Measurements from ENCODE around the gene ZBTB39. TPM values are rescaled to one million over a fixed set of nuclear protein-coding genes. Genes with fewer than 3 reads are reported as not detected.

Gene ZBTB39
- polyA plus RNA-seq, 1 of the 3 experiments (the other 2 are of a cell fraction): 3.7 TPM

GRCh38 chr12:56993346-56993745 is 13.0 kb downstream of the ZBTB39 start:
- H3K4me3 ChIP-seq (ENCODE audit: low read depth in 2 of 2, low read length in 1 of 2): no peak overlapping the region
- ChIA-PET POLR2A (no interaction called here), CTCF (interaction anchor here (1.0 to 1.8 kb wide), 4 partner anchors 13 to 240 kb away, joined by 3 to 5 read pairs (median 4); partner anchors contain the start of gene ZBTB39)
- H3F3A ChIP-seq (replicated peaks; ENCODE audit: insufficient read depth): no peaks in the 10 kb centered on the region
- H3K9me2 ChIP-seq: no peaks in the 10 kb centered on the region
- H2AFZ ChIP-seq (ENCODE audit: low read depth): no peak overlapping the region
- no peak overlapping the region for H3K27ac ChIP-seq (ENCODE audit: low read depth in 2 of 2, low read length in 1 of 2)
- WGBS (ENCODE audit: low lambda C conversion rate): 84% methylated on average over 10 of the region's 10 CpGs
- H3K27me3 ChIP-seq (ENCODE audit: insufficient read depth): no peaks in the 10 kb centered on the region
- no peaks in the 10 kb centered on the region for H3K9me3 ChIP-seq
- H3K36me3 ChIP-seq (replicated peaks in 1 of 2; ENCODE audit: control insufficient read depth in 1 of 2, insufficient read depth in 2 of 2, low read length in 1 of 2): peaks cover 0 to 8% of the 10 kb centered on the region in 2 experiments
- H3K4me2 ChIP-seq: no peak overlapping the region
- no peak overlapping the region for H3K9ac ChIP-seq
- H4K20me1 ChIP-seq (ENCODE audit: insufficient read depth): peaks cover 7% of the 10 kb centered on the region; the same call in 1 of the 2 replicates
- no peaks in the 10 kb centered on the region; a peak in 1 of 4 replicates for H3K4me1 ChIP-seq (ENCODE audit: control insufficient read depth in 1 of 2, insufficient read depth in 2 of 2, low read depth in 1 of 2, low read length in 1 of 2)
- no peak for DNase-seq
- TF ChIP-seq REST (IDR thresholded peaks at IDR 0.05; ENCODE audit: low read depth, low read length) (no peak), YY1 (IDR thresholded peaks at IDR 0.05; ENCODE audit: low read depth) (no peak), RCOR1 (IDR thresholded peaks at IDR 0.05; ENCODE audit: low read length) (no peak)
- TF ChIP-seq, protein P1, sequence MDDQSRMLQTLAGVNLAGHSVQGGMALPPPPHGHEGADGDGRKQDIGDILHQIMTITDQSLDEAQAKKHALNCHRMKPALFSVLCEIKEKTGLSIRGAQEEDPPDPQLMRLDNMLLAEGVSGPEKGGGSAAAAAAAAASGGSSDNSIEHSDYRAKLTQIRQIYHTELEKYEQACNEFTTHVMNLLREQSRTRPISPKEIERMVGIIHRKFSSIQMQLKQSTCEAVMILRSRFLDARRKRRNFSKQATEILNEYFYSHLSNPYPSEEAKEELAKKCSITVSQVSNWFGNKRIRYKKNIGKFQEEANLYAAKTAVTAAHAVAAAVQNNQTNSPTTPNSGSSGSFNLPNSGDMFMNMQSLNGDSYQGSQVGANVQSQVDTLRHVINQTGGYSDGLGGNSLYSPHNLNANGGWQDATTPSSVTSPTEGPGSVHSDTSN (IDR thresholded peaks at IDR 0.05): no peak
- no peaks in the 10 kb centered on the region for H3K79me2 ChIP-seq (ENCODE audit: insufficient read depth)

DNA sequence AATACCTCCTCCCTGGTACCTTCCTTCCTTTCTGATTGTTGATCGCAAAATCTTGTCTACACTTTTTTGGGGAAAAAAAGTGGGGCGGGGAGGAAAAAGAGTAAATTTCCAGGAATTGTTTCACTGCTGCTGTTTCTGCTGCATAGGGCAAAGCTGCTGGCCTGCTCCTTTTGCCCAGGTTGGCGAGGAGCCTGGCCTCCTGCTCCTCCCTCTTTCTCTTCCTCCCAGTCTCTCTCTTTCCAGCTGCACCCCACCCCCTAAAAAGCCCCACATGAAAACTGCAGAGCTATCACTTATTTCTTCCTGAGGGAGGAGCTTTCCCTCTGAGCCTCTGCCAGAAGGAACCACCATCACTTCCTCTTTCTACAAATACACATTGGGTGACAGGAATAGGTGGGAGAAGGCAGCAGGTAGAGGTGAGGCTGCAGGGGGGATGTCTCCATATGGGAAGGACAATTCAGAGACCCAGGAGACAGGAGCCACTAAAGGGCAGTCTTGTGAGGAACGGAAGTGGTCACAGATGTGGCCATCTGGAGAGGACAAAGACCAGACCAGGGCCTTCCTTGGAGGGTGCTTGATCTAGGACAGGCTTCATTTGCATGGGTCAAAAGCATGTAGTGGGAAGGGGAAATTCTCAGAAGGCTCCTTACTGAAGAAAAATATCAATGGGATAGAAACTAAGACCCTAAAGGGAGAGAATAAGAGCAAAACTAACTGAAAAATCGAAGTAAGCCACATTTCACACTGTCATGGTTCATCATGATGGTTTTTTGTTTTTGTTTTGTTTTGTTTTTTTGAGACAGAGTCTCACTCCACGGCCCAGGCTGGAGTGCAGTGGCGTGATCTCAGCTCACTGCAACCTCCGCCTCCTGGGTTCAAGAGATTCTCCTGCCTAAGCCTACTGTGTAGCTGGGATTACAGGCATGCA is 14.8 kb downstream of the ZBTB39 start:
- Histone ChIP-seq H3K27me3 (ENCODE audit: insufficient read depth) (no peaks in the 10 kb centered on the region), H3K4me2 (no peak overlapping the region), H3K36me3 (replicated peaks in 1 of 2; ENCODE audit: control insufficient read depth in 1 of 2, insufficient read depth in 2 of 2, low read length in 1 of 2) (no peaks in the 10 kb centered on the region), H3K79me2 (ENCODE audit: insufficient read depth) (no peaks in the 10 kb centered on the region), H3K4me3 (ENCODE audit: low read depth in 2 of 2, low read length in 1 of 2) (no peak overlapping the region), H3K9me3 (no peaks in the 10 kb centered on the region), H3K27ac (ENCODE audit: low read depth in 2 of 2, low read length in 1 of 2) (no peak overlapping the region), H4K20me1 (ENCODE audit: insufficient read depth) (no peaks in the 10 kb centered on the region), H2AFZ (ENCODE audit: low read depth) (no peak overlapping the region), H3K4me1 (ENCODE audit: control insufficient read depth in 1 of 2, insufficient read depth in 2 of 2, low read depth in 1 of 2, low read length in 1 of 2) (peaks cover 0 to 2% of the 10 kb centered on the region in 2 experiments; a peak in 2 of 4 replicates), H3F3A (replicated peaks; ENCODE audit: insufficient read depth) (no peaks in the 10 kb centered on the region), H3K9me2 (no peaks in the 10 kb centered on the region), H3K9ac (no peak overlapping the region)
- CTCF ChIA-PET: interaction anchor here (0.6 to 1.0 kb wide), 2 partner anchors 234 to 1913 kb away, joined by 3 read pairs; no protein-coding TSS in a partner anchor
- DNase-seq: no peak
- POLR2A ChIA-PET: no interaction called here
- TF ChIP-seq RFX5 (IDR thresholded peaks at IDR 0.05; ENCODE audit: low read length) (no peak), MEF2A (IDR thresholded peaks at IDR 0.05; ENCODE audit: borderline replicate concordance, low read depth) (no peak), RAD21 (IDR thresholded peaks at IDR 0.05; ENCODE audit: low read length) (no peak), CHD2 (IDR thresholded peaks at IDR 0.05; ENCODE audit: low read length, partially characterized antibody) (no peak), GABPA (IDR thresholded peaks at IDR 0.05; ENCODE audit: low read depth) (no peak), TEAD4 (IDR thresholded peaks at IDR 0.05; ENCODE audit: borderline replicate concordance, insufficient read depth) (no peak), ELF1 (IDR thresholded peaks at IDR 0.05) (no peak), GATA2 (CRISPR knock-in tag; IDR thresholded peaks at IDR 0.05) (no peak), NFIC (IDR thresholded peaks at IDR 0.05; ENCODE audit: borderline replicate concordance) (no peak), FOXM1 (IDR thresholded peaks at IDR 0.05; ENCODE audit: low read depth) (no peak), POLR2AphosphoS5 (IDR thresholded peaks at IDR 0.05; ENCODE audit: low read depth, low read length) (no peak), ZBTB33 (IDR thresholded peaks at IDR 0.05; ENCODE audit: borderline replicate concordance, low read depth) (no peak), FOXJ3 (CRISPR knock-in tag; IDR thresholded peaks at IDR 0.05) (no peak)
- TF ChIP-seq, protein P2, sequence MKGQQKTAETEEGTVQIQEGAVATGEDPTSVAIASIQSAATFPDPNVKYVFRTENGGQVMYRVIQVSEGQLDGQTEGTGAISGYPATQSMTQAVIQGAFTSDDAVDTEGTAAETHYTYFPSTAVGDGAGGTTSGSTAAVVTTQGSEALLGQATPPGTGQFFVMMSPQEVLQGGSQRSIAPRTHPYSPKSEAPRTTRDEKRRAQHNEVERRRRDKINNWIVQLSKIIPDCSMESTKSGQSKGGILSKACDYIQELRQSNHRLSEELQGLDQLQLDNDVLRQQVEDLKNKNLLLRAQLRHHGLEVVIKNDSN (IDR thresholded peaks at IDR 0.05; ENCODE audit: borderline replicate concordance, low read depth): no peak
- 82% methylated on average over 8 of the region's 8 CpGs for WGBS (ENCODE audit: low lambda C conversion rate)

Measured in SK-N-SH (cell line).